C4-2B (cell line): ENCODE data around the gene PSD4.

Experiments
- H3K27ac ChIP-seq: fragments of 450-650 bp; 2 replicates; pipeline ENCODE4 v1.5.1; 2017
- ZFX ChIP-seq: fragments of 450-650 bp; IDR thresholded peaks from 2 replicates; pipeline ENCODE4 v1.6.1; 2017
- TF ChIP-seq, protein P1 (sequence below): fragments of 450-650 bp; conservative IDR thresholded peaks from 2 replicates; pipeline ENCODE4 v1.5.1; 2017; ENCODE audit warnings: mild to moderate bottlenecking

The PSD4 gene

DNA sequence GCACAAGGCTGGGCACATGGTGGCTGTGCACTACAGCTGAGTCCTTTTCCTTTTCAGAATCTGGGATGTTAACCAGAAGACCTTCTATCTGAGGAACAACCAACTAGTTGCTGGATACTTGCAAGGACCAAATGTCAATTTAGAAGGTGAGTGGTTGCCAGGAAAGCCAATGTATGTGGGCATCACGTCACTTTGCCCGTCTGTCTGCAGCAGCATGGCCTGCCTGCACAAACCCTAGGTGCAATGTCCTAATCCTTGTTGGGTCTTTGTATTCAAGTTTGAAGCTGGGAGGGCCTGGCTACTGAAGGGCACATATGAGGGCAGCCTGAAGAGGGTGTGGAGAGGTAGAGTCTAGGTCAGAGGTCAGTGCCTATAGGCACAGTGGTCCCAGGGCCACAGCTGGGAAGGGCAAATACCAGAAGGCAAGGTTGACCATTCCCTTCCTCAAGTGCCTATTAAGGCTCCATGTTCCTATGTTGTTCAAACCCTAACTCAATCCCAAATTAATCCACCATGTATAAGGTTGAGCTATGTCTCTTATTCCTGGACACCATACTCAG lies 44.2 kb upstream of the PSD4 start:
- no peak overlapping the region for H3K27ac ChIP-seq
- no peak for TF ChIP-seq ZFX
- TF ChIP-seq, protein P1, sequence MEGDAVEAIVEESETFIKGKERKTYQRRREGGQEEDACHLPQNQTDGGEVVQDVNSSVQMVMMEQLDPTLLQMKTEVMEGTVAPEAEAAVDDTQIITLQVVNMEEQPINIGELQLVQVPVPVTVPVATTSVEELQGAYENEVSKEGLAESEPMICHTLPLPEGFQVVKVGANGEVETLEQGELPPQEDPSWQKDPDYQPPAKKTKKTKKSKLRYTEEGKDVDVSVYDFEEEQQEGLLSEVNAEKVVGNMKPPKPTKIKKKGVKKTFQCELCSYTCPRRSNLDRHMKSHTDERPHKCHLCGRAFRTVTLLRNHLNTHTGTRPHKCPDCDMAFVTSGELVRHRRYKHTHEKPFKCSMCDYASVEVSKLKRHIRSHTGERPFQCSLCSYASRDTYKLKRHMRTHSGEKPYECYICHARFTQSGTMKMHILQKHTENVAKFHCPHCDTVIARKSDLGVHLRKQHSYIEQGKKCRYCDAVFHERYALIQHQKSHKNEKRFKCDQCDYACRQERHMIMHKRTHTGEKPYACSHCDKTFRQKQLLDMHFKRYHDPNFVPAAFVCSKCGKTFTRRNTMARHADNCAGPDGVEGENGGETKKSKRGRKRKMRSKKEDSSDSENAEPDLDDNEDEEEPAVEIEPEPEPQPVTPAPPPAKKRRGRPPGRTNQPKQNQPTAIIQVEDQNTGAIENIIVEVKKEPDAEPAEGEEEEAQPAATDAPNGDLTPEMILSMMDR, result no peak

DNA sequence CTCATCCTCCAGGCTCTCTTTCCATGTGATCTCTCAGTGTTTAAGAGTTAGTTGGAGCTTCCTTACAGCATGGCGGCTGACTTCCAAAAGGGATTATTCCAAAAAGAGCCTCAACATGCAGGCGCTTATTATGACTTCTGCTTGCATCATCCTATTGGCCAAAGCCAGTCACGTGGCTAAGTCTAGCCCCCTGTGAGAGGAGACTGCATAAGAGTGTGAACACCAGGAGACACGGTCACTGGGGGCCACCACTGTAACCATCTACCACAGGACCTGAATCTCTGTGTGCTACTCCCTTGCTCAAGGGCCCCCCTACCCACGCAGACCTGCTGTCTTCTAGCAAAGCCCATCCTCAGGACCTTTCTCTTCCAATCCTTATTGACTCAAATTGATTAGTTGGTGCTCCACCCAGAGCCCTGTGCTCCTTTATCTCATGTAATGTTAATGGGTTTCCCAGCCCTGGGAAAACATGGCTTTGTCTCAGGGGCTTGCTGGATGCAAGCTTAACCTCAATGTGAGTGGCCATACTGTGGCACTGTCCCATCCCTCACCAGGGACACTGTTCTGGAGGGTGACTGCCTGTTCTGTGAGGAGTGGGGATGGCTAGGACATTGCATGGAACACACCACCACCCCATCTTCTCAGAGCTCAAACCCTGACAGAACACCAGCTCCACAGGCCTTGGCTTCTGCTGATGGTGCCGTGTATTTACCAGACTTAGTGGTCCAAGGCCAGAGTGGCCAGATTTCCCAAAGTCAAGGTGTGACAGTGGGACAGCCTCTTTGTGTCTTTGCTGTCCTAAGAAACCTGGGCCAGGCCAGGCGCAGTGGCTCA lies 42.2 kb upstream of the PSD4 start:
- no peak overlapping the region for H3K27ac ChIP-seq
- no peak for TF ChIP-seq ZFX
- TF ChIP-seq, protein P1, result no peak

DNA sequence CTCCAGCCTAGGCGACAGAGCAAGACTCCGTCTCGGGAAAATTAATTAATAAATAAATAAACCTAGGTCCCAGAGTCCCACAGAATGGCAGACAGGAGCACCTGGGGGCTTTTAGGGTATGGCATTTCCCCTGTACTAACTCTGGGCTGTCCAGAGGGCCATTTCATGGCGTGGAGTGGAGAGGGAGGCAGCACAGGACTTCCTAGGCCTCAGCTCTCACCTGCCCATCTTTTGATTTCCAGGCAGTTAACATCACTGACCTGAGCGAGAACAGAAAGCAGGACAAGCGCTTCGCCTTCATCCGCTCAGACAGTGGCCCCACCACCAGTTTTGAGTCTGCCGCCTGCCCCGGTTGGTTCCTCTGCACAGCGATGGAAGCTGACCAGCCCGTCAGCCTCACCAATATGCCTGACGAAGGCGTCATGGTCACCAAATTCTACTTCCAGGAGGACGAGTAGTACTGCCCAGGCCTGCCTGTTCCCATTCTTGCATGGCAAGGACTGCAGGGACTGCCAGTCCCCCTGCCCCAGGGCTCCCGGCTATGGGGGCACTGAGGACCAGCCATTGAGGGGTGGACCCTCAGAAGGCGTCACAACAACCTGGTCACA lies 41.3 kb upstream of the PSD4 start:
- H3K27ac ChIP-seq, result no peak overlapping the region
- TF ChIP-seq ZFX, result no peak
- TF ChIP-seq, protein P1, result no peak

DNA sequence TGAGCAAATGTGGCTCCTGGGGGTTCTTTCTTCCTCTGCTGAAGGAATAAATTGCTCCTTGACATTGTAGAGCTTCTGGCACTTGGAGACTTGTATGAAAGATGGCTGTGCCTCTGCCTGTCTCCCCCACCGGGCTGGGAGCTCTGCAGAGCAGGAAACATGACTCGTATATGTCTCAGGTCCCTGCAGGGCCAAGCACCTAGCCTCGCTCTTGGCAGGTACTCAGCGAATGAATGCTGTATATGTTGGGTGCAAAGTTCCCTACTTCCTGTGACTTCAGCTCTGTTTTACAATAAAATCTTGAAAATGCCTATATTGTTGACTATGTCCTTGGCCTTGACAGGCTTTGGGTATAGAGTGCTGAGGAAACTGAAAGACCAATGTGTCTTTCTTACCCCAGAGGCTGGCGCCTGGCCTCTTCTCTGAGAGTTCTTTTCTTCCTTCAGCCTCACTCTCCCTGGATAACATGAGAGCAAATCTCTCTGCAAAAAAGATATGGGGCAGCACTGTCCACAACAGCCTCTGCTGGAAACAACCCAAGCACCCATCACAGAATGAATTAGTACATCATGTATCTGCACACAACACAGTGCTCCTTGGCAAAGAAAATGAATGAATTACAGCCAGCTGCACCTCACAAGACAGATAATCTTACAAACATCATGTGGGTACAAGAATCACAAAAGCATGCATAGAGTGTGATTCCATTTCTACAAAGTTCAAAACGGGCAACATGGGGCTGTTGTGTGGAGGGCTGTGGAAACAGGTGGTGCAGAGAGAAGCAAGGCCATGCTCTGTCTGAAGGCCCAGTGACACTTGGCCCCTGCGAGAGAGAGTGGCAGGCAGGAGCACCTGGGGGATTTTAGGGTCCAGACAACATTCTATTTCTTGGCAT lies 39.8 kb upstream of the PSD4 start:
- TF ChIP-seq, protein P1, result no peak
- no peak for TF ChIP-seq ZFX
- no peak overlapping the region for H3K27ac ChIP-seq

DNA sequence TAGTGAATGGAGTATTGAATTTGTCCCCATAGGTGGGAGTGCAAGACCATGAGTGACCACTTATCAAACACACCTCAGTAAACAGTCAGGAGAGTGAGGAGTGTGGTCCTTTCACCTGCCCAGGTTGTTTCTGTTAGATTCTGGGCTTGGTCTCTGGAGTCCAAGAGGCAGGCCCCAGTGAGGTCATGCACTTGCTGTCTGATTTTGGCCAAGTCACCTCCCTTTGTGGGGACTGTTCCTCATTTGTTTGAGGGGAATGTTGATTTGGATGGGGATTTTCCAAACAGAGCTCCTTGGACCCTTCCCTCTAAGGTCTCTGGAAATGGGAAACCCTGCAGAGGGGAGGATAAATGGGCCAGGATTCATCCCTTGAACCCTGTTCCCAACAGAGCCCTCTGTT lies 39.1 kb upstream of the PSD4 start:
- no peak for TF ChIP-seq ZFX
- TF ChIP-seq, protein P1, result no peak
- H3K27ac ChIP-seq, result no peak overlapping the region

DNA sequence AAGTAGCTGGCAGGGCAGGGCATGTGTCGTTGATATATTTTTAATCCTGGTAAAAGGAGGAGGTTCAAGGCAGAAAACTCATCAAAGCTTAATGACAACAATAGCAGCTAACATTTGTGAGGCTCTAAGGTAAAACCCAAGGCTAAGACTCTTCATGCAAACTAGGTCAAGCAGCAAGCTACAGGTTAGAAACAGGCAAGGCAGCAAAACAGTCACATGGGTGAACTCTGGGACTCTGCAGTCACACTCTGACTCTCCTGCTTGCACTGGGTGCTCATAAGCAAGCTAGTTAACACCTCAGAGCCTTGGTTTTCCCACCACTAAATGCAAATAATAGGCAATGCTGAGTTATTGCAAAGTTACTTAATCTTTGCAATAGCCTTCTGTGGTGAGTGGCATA lies 38.5 kb upstream of the PSD4 start:
- H3K27ac ChIP-seq, result no peak overlapping the region
- no peak for TF ChIP-seq ZFX
- TF ChIP-seq, protein P1, result no peak
